GM20000 (cell line): Measurements from ENCODE around the gene PLCB2.

Source experiments
- DNase-seq: peaks from one replicate; pipeline ENCODE4 v3.0.0; 2012; ENCODE audit warnings: low spot score
- CTCF ChIP-seq: IDR thresholded peaks from 2 replicates; pipeline ENCODE4 v1.5.1; 2012; ENCODE audit warnings: mild to moderate bottlenecking, control low read depth; ENCODE audit errors: extremely low read depth, missing control alignments

Gene PLCB2

DNA sequence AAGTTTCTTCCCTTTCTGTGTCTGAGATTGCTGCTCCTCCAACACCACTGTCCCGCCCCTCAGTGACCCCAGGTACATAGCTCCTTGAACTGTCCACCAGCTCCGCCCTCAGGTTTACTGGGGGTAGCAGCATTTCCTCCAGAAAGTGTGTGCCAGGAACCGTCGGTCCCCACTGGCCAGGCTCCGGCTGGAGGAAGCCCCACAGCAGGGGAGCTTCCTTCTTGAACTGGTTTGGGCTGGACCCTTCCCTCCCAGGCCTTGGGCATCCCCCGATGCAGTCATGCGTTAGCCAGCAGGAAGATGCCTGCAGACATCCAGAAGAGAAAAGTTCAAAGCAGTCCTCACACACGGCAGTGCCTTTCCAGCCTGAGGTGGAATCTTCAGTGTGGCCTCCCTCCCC lies 49.2 kb downstream of the PLCB2 start:
- TF ChIP-seq CTCF = no peak
- DNase-seq = no peak

DNA sequence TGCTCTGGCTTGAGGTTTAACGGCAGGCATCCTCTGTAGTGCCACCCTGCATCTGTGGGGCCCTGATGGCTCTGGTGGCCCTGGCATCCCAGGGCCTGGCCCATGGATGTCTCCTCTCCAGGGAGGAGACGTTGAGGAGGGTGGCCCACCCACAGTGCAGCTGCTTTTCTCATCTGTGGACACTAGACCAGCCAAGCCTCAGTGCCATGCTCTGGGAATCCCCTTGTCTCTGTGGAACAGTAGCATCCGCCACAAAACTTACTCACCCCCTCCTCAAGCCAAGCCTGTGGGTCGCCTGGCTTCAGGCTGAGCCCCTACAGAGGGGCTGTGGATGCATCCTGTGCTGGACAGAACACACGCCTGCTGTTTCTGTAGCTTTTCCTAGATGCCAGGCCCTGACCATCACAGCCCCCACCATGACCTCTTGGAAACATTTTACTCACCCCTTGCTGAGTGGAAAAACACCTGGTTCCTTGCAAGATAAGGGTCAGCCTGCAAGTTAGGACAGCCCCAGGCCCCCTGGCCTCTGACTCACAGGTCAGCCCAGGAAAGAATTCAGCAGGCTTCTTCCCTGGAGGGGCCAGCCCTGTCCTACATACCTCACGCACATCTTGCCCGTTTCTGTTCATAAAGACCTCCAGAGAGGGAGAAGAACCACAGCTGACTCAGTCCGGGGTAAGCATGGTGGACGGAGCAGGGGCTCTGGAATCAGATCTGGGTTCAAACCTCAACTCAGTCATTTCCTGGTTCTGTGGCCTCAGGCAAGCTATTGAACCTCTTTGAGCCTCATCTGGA lies 49.9 kb downstream of the PLCB2 start:
- no peak for TF ChIP-seq CTCF
- no peak for DNase-seq

DNA sequence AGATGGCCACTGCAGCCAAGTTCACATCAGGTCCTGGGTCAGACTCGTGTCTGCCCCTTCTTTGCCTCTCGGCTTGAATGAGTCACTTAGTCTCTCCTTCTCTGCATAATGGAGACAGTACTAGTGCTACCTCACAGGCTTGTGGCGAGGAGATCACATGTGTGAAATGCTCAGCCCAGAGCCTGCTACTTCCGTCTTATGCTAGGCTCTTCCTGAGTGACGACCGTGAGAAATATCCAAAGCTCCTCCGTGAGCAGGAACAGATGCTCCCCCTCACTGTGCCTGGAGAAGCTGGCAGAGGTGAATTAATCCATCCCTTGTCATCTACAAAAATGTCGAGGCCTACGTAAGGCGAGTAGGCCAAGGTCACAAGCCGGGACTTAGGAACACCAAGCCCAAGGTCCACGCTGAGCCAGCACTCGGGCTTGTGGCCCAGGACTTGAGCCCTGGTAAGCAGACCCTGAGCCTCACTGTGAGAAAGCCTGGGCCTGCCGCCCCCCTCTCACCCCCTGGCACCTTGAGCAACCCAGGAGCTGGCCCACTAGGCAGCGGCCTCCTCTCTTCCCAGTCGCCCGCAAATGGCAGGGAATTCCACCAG lies 51.0 kb downstream of the PLCB2 start:
- no peak for DNase-seq
- no peak for TF ChIP-seq CTCF

DNA sequence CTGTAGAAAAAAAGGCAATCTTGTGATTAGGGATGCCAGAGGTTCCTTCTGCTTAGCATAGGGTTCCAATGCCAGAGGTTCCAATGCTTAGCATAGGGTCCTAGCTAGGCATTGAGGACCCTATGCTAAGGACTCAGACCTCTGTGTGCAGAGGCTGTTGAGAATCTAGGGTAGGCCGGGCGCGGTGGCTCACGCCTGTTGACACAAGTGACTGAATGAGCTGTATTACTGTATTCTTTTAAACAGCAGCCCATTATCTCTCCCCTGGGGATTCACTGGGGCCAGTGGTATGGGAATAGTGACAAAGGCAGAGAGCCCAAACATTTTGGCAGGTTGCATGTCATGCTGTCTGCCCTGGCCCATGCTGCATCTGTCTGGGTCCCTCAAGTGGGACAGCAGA lies 52.7 kb downstream of the PLCB2 start:
- no peak for DNase-seq
- no peak for TF ChIP-seq CTCF

DNA sequence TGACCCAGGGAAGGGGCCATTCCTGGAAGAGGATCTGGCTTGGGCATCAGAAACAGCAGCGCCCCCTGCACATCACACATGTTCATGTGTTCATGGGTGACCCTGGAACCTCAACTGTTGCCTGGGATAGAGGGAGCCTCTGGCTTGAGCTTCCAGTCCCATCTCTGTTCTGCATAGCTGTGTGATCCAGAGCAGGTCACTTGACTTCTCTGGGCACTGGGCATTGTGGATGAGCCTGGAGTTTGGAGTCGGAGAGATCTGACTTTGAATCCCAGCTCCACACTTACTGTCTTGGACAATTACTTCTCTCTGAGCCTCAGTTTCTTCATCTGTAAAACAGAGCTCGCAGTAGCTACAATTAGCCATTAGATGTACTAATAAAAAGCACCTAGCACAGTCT lies 53.3 kb downstream of the PLCB2 start:
- no peak for TF ChIP-seq CTCF

DNA sequence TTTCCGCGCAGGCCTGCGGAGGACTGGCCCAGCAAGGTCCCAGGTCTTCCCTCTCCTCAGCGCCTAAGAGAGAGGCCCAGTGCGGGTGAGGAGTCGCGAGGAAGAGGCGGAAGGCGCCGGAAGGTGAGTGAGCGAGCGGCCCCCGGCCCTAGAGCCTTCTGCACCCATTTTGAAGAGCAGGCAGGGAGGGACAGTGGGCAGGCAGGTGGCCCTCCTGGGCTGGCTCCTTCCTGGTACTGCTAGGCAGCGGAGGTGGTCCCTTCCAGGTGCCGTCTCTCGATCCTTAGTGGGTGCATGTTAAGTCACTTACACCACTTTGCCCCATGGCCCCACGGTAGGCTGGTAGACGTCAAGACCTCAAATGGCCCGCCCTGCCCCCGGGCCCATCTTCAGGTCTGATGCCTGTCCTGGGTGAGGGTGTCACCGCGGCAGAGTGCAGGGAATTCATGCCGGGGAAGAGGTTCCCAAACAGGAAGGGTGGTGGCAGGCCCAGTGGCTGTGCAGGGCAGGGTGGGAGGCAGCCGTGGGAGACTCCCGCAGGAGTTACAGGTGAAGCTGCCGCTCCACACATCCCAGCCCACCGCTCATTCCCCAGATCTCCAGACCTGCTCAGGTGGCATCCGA lies 54.5 kb downstream of the PLCB2 start:
- DNase-seq = no peak
- no peak for TF ChIP-seq CTCF

More for the DNA sequence above, 53.3 kb downstream of the PLCB2 start:
- DNase-seq = no peak
